GM12878 (cell line): ENCODE data around the gene CELSR1. TPM values are rescaled to one million over a fixed set of nuclear protein-coding genes. Genes with fewer than 3 reads are reported as not detected.

Source experiments
- BRCA1 ChIP-seq: IDR thresholded peaks from 2 replicates; pipeline ENCODE4 v1.6.1; 2011; ENCODE audit warnings: low read depth, low read length, improper control_type of control experiment
- CHD2 ChIP-seq: IDR thresholded peaks from 2 replicates; pipeline ENCODE4 v1.6.1; 2011; ENCODE audit warnings: low read depth, low read length, improper control_type of control experiment, borderline replicate concordance
- CREB1 ChIP-seq: IDR thresholded peaks from 2 replicates; pipeline ENCODE4 v1.6.1; 2012; ENCODE audit warnings: low read depth, mild to moderate bottlenecking, inconsistent platforms
- EED ChIP-seq: sonication (generic); IDR thresholded peaks from 2 replicates; pipeline ENCODE4 v1.6.1; 2016; ENCODE audit warnings: antibody characterized with exemption, low read depth
- IRF4 ChIP-seq: IDR thresholded peaks from 2 replicates; pipeline ENCODE4 v1.6.1; 2011; ENCODE audit warnings: low read depth, low read length
- JUNB ChIP-seq: IDR thresholded peaks from 2 replicates; pipeline ENCODE4 v1.6.1; 2016; ENCODE audit warnings: antibody characterized with exemption, mild to moderate bottlenecking
- MLLT1 ChIP-seq: fragments of 450-650 bp; IDR thresholded peaks from 2 replicates; pipeline ENCODE4 v1.6.1; 2016; ENCODE audit warnings: mild to moderate bottlenecking
- NFIC ChIP-seq: IDR thresholded peaks from 2 replicates; pipeline ENCODE4 v1.6.1; 2012; ENCODE audit warnings: low read depth, mild to moderate bottlenecking, inconsistent platforms, low read length, moderate library complexity
- PBX3 ChIP-seq: IDR thresholded peaks from 2 replicates; pipeline ENCODE4 v1.6.1; 2011; ENCODE audit warnings: mild to moderate bottlenecking, low read depth, low read length, moderate library complexity; ENCODE audit not compliant: insufficient replicate concordance
- PML ChIP-seq: IDR thresholded peaks from 2 replicates; pipeline ENCODE4 v1.6.1; 2012; ENCODE audit warnings: low read length, inconsistent platforms
- RCOR1 ChIP-seq: conservative IDR thresholded peaks from 2 replicates; pipeline ENCODE4 v1.6.1; 2012; ENCODE audit warnings: low read depth, low read length, improper control_type of control experiment
- YY1 ChIP-seq: IDR thresholded peaks from 2 replicates; pipeline ENCODE4 v1.6.1; 2011; ENCODE audit warnings: low read depth, mild to moderate bottlenecking, low read length
- polyA plus RNA-seq, 11 experiments: library from polyadenylated mRNA; depleted of rRNA in 4 of 11; unstranded in 6 of 11; stranded (reverse) in 5 of 11; fragments of >200 nt; fragmentation: Nextera tagmentation in 4 of 11; fragmentation: Illumina TruSeq in 1 of 11; extraction: Ambion mirVana in 4 of 11; extraction: Trizol in 1 of 11; gene quantifications; 1 replicate in 1 of 11; 2 replicates in 10 of 11; pipeline versions ENCODE4 v1.2.1 to v1.2.3, GENCODE V29; 2011 to 2016; ENCODE audit warnings: inconsistent platforms in 2 of 11, missing spikeins in 2 of 11, low read depth in 1 of 11
- total RNA-seq, 4 experiments: library from RNA; depleted of rRNA in 3 of 4; stranded (reverse); fragments of >200 nt in 3 of 4; fragmentation: Illumina TruSeq in 1 of 4; extraction: Trizol in 1 of 4; gene quantifications; 2 replicates each; pipeline versions ENCODE4 v1.2.1 to v1.2.3, GENCODE V29; 2013 to 2021
- TF ChIP-seq, protein P1 (sequence below): fragments of 450-650 bp; conservative IDR thresholded peaks from 2 replicates; pipeline ENCODE4 v1.6.1; 2017; ENCODE audit warnings: mild to moderate bottlenecking, moderate library complexity
- TF ChIP-seq, protein P2 (sequence below): IDR thresholded peaks from 2 replicates; pipeline ENCODE4 v1.6.1; 2012; ENCODE audit warnings: low read depth, low read length, improper control_type of control experiment

Gene CELSR1
- total and polyA plus RNA-seq, 10 of the 15 experiments (the other 5 are each of a cell fraction or from before 2014, with no cell fraction given), result 0.05 to 1.7 (median 0.35) TPM; not detected in 2

DNA sequence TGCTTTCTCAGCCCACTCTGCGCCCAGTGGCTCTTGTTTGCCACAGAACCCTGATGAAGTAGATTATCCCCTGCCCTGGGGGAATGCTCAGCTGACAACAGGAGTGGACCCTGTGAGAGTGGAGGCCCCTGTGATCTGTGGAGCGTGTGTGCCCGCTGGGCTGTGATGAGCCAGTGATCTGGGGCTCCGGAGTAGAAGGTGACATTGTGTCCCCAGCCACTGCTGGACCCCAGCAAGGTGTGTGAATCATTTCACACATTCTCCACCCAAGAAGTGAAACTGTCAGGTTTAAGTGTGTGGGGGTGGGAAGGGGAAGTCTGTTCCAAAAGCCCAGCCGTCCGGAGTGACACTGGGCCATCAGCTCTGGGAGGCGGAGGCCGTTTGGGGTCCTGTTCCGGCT, 49.6 kb upstream of the CELSR1 start (continued):
- peak; percentile 26; the same call in 1 of the 2 replicates for TF ChIP-seq MLLT1
- TF ChIP-seq NFIC, result peak; percentile 48; the same call in 1 of the 2 replicates
- TF ChIP-seq, protein P1, sequence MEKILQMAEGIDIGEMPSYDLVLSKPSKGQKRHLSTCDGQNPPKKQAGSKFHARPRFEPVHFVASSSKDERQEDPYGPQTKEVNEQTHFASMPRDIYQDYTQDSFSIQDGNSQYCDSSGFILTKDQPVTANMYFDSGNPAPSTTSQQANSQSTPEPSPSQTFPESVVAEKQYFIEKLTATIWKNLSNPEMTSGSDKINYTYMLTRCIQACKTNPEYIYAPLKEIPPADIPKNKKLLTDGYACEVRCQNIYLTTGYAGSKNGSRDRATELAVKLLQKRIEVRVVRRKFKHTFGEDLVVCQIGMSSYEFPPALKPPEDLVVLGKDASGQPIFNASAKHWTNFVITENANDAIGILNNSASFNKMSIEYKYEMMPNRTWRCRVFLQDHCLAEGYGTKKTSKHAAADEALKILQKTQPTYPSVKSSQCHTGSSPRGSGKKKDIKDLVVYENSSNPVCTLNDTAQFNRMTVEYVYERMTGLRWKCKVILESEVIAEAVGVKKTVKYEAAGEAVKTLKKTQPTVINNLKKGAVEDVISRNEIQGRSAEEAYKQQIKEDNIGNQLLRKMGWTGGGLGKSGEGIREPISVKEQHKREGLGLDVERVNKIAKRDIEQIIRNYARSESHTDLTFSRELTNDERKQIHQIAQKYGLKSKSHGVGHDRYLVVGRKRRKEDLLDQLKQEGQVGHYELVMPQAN, result 0 out of 2 replicates have a peak, but pooled peaks have one; percentile 18
- peak; percentile 88 for TF ChIP-seq EED
- TF ChIP-seq, protein P2, sequence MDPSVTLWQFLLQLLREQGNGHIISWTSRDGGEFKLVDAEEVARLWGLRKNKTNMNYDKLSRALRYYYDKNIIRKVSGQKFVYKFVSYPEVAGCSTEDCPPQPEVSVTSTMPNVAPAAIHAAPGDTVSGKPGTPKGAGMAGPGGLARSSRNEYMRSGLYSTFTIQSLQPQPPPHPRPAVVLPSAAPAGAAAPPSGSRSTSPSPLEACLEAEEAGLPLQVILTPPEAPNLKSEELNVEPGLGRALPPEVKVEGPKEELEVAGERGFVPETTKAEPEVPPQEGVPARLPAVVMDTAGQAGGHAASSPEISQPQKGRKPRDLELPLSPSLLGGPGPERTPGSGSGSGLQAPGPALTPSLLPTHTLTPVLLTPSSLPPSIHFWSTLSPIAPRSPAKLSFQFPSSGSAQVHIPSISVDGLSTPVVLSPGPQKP, result no peak
- TF ChIP-seq CHD2, result no peak
- TF ChIP-seq RCOR1, result peak; percentile 22; the same call in 1 of the 2 replicates
- TF ChIP-seq CREB1, result no peak
- no peak for TF ChIP-seq YY1
- TF ChIP-seq BRCA1, result no peak
- peak; percentile 54 for TF ChIP-seq PBX3
- peak; percentile 90 for TF ChIP-seq IRF4
- no peak for TF ChIP-seq PML
- peak; percentile 86 for TF ChIP-seq JUNB
